Stimulated activated naive CD8-positive, alpha-beta T cell treated with anti-CD3 and anti-CD28 coated beads, Interleukin-15, Interleukin-2, amounts not matched to agents 100 U/mL and 50 U/mL, for 24 hours (primary cell): ENCODE measurements around the gene TMEM270.

Experiments
- ATAC-seq: fragments of 150-1000 bp; cut with Tn5 transposase; one replicate; pipeline ENCODE4 v1.10.0; 2021
- DNase-seq: peaks from one replicate; pipeline ENCODE4 v3.0.0; 2021

Gene TMEM270

DNA sequence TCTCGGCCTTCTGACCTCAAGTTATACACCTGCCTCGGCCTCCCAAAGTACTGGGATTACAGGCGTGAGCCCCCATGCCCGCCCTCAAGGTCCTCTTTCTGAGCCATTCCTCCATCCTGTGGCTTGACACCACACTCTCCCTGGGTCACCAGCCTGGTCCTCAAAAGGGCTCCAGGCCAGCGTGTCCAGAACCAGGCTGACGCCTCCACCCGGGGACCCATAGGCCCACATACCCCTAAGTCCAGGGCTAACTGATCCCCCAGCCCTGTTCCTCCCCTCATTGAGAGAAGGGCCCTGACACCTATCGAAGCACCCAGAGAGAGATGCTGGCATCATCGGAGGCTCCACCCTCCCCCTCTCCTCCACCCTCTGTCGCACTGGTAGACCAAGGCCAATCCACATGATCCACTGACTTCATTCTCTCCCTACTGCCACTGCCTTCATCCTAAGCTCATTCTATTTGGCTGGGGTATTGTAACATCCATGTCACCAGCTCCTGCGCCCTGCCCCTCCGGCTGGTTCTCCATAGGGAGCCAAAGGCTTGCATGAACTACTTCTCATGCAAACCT is 46.7 kb downstream of the TMEM270 start:
- DNase-seq (no peak), ATAC-seq (no peak)

DNA sequence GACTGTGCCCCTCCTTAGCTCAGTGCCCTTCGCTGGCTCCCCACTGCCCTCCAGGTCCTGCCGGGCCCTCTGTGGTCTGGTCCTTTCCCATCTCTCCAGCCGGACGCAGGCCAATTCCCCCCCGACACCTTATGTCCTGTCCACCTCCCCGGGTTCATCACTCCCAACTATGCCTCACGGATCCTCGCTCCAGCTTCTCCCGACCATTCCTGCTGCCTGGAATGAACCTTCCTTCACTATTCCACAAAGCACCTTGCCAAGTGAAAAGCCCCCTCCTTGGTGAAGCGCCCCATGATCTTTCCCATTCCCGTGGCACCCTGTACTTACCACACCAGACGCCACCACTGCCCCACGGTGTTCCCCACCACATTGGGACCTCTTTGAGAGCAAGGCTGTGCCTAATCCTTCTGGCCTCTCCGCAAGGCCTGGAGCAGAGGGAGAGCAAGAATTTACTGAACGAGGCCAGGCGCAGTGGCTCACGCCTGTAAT is 47.2 kb downstream of the TMEM270 start:
- DNase-seq, result no peak
- ATAC-seq, result no peak

DNA sequence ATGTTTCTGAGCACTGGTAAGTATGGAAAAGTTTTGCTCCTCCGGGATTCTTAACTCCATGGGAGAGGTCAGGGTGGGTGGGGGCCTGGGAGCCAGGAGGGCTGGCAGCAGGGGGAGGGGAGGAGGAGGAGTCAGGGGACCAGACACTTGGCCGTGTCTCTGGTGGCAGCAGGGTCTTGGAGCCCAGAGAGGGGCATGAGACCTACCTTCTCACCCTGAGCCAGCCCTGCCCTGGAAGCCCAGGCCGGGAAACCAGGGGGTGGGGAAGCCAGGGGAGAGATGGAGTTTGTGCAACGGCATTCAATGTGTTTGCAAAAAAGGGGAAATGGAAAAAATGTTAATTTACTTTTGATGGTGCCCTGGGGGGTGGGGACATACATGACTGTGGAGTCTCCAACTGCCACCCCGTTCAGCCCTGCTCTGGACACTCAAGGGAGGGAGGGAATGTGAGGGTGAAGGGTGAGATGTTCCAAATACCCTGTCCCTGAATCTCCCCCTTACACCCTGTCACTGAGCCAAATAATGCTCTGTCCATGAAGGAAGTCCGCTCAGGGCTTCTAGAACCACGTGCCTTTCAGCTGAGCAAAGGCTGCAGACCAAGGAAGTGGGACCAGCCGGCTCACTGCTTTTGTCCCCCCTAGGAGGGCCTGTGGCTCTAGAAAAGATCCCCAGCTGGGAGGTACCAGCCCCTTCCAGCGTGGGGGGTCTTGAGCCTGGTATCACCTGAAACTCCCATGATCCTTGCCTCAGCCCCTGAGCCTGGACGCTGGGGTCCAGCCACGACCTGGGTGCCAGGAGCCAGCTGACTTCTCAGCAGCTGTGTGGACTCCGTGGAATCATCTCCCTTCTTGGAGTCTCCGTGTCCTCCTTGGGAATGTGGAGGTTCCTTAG is 48.3 kb downstream of the TMEM270 start:
- ATAC-seq (no peak), DNase-seq (no peak)

DNA sequence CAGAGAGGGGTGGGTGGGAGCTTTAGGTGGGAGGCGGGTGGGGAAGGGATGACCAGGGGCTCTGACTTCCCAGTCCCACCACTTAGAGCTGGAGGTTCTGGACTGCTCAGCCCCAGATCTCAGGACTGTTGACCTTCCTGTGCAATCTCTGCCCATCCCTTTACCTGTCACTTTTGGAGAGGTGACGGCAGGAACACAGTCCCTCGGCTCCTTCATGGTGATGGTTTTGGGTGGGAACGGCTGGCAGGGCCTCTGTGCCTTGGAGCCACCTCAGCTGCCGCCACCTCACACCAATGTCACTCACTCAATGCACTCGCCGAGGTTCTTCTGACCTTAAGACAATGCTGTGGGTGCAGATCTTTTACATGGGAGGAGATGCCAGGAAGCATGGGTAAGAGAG is 49.0 kb downstream of the TMEM270 start:
- no peak for DNase-seq
- ATAC-seq, result no peak

DNA sequence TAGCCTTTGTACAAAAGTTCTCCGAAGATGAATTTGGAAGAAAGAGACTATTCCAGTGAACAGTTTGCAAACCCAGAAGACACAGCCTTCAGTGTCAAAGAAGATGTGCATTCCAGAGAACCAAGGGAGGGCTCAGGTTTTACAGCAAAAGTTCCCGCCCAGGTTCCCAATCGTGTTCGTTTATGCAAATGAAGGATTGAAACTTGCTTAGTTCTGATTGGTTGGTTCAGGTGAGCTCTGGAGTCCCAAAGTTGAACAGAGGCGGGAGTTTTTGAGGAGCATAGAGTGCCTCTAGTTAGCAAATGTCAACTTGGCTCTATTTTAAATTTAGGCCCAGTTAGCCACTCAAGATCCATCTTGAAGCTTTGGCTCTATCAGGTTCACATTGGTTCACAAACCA is 51.3 kb downstream of the TMEM270 start:
- ATAC-seq (no peak), DNase-seq (no peak)
